ENCODE measurements around the gene DHRS11. TPM values are rescaled to one million over a fixed set of nuclear protein-coding genes. Genes with fewer than 3 reads are reported as not detected.

DHRS11 gene
- total RNA-seq, 4 donors from 2014 or later = 5.3 to 7.1 (median 6.0) TPM

- H3K4me3 ChIP-seq = no peak overlapping the region
- H3K36me3 ChIP-seq = peaks cover 0 to 13% (median 10%) of the 10 kb centered on the region in 4 donors
- DNase-seq (ENCODE audit: extremely low spot score) = no peak
- H3K27ac ChIP-seq (replicated peaks in 1 of 4) = no peak overlapping the region
- no peak for TF ChIP-seq EP300 (IDR thresholded peaks at IDR 0.05)
- 87% methylated on average over 8 of the region's 8 CpGs for WGBS
- peaks cover 57 to 95% (median 91%) of the 10 kb centered on the region in 4 donors for H3K4me1 ChIP-seq
- intact Hi-C loops (cut with DNase I) = no loop called here
- H3K9me3 ChIP-seq = no peaks in the 10 kb centered on the region
- H3K27me3 ChIP-seq = no peaks in the 10 kb centered on the region
These were observed 40.9 kb upstream of the DHRS11 start for GRCh38 chr17:36550491-36551417.

GRCh38 chr17:36553459-36553858, 38.2 kb upstream of the DHRS11 start:
- TF ChIP-seq POLR2AphosphoS5 (IDR thresholded peaks at IDR 0.05) (no peak), EP300 (IDR thresholded peaks at IDR 0.05) (no peak), CTCF (IDR thresholded peaks at IDR 0.05) (no peak), POLR2A (IDR thresholded peaks at IDR 0.05; ENCODE audit: low read depth) (no peak)
- peaks cover 32 to 71% (median 69%) of the 10 kb centered on the region in 4 donors for H3K4me1 ChIP-seq
- 82% methylated on average over 3 of the region's 3 CpGs for WGBS
- no peak for DNase-seq (ENCODE audit: extremely low spot score)
- H3K4me3 ChIP-seq = no peak overlapping the region
- no peak overlapping the region for H3K27ac ChIP-seq (replicated peaks in 1 of 4)
- intact Hi-C loops (cut with DNase I) = no loop called here
- H3K9me3 ChIP-seq = no peaks in the 10 kb centered on the region
- H3K27me3 ChIP-seq = no peaks in the 10 kb centered on the region
- H3K36me3 ChIP-seq = peaks cover 14 to 40% (median 32%) of the 10 kb centered on the region in 4 donors

GRCh38 chr17:36566081-36566480, 25.6 kb upstream of the DHRS11 start:
- TF ChIP-seq POLR2AphosphoS5 (IDR thresholded peaks at IDR 0.05) = no peak
- intact Hi-C loops (cut with DNase I) = no loop called here

GRCh38 chr17:36575028-36575427, 16.7 kb upstream of the DHRS11 start:
- DNase-seq (ENCODE audit: extremely low spot score) = no peak
- WGBS = 96% methylated on average over 11 of the region's 12 CpGs
- Histone ChIP-seq H3K27ac (replicated peaks in 1 of 4) (no peak overlapping the region), H3K36me3 (peaks cover 35 to 87% (median 62%) of the 10 kb centered on the region in 4 donors), H3K4me1 (peaks cover 0 to 7% (median 6%) of the 10 kb centered on the region in 4 donors), H3K27me3 (no peaks in the 10 kb centered on the region), H3K9me3 (no peaks in the 10 kb centered on the region), H3K4me3 (no peak overlapping the region)
- no peak for TF ChIP-seq POLR2A (IDR thresholded peaks at IDR 0.05; ENCODE audit: low read depth)
- no peak for TF ChIP-seq EP300 (IDR thresholded peaks at IDR 0.05)
- no peak for TF ChIP-seq POLR2AphosphoS5 (IDR thresholded peaks at IDR 0.05)
- no peak for TF ChIP-seq CTCF (IDR thresholded peaks at IDR 0.05)
- intact Hi-C loops (cut with DNase I) = no loop called here

More at GRCh38 chr17:36566081-36566480, 25.6 kb upstream of the DHRS11 start:
- Histone ChIP-seq H3K36me3 (peaks cover 43 to 94% (median 81%) of the 10 kb centered on the region in 4 donors), H3K27ac (replicated peaks in 1 of 4) (no peak overlapping the region), H3K27me3 (no peaks in the 10 kb centered on the region), H3K4me1 (peaks cover 0 to 5% (median 0%) of the 10 kb centered on the region in 4 donors), H3K4me3 (no peak overlapping the region), H3K9me3 (no peaks in the 10 kb centered on the region)
- no peak for DNase-seq (ENCODE audit: extremely low spot score)
- 88% methylated on average over 4 of the region's 4 CpGs for WGBS

- Histone ChIP-seq H3K27me3 (no peaks in the 10 kb centered on the region), H3K36me3 (peaks cover 40 to 87% (median 63%) of the 10 kb centered on the region in 4 donors), H3K27ac (replicated peaks in 1 of 4) (no peak overlapping the region), H3K4me3 (no peak overlapping the region), H3K9me3 (no peaks in the 10 kb centered on the region), H3K4me1 (peaks cover 0 to 7% (median 6%) of the 10 kb centered on the region in 4 donors)
- no peak for DNase-seq (ENCODE audit: extremely low spot score)
- WGBS = 92% methylated on average over 2 of the region's 2 CpGs
- TF ChIP-seq CTCF (IDR thresholded peaks at IDR 0.05) = no peak
- intact Hi-C loops (cut with DNase I) = no loop called here
These were observed 14.9 kb upstream of the DHRS11 start for GRCh38 chr17:36576793-36577192.
